ENCODE data around the gene POLR3H. TPM values are rescaled to one million over a fixed set of nuclear protein-coding genes. Genes with fewer than 3 reads are reported as not detected.

Gene POLR3H
- polyA plus RNA-seq, 1 donor from 2014 or later = 28.0 TPM

GRCh38 chr22:41568811-41569210 is 24.5 kb upstream of the POLR3H start:
- H3K9ac ChIP-seq (ENCODE audit: low read length) = peak overlapping the region; percentile 16
- peak; percentile 8 for TF ChIP-seq POLR2AphosphoS5 (IDR thresholded peaks at IDR 0.05)
- TF ChIP-seq EP300 (conservative IDR thresholded peaks at IDR 0.05; ENCODE audit: poor library complexity, severe bottlenecking) = no peak

GRCh38 chr22:41567512-41567768 is 23.2 kb upstream of the POLR3H start:
- TF ChIP-seq POLR2AphosphoS5 (IDR thresholded peaks at IDR 0.05) = no peak
- TF ChIP-seq EZH2 (IDR thresholded peaks at IDR 0.05; ENCODE audit: borderline replicate concordance, insufficient read depth, low read length, poor library complexity, severe bottlenecking) = no peak
- no peak for TF ChIP-seq REST (IDR thresholded peaks at IDR 0.05; ENCODE audit: borderline replicate concordance)
- TF ChIP-seq RAD21 (conservative IDR thresholded peaks at IDR 0.05) = no peak
- TF ChIP-seq TAF1 (IDR thresholded peaks at IDR 0.05; ENCODE audit: low read depth) = no peak
- TF ChIP-seq EP300 (conservative IDR thresholded peaks at IDR 0.05; ENCODE audit: poor library complexity, severe bottlenecking) = no peak
- no peak for TF ChIP-seq SMC3 (conservative IDR thresholded peaks at IDR 0.05; ENCODE audit: poor library complexity)
- TF ChIP-seq MXI1 (conservative IDR thresholded peaks at IDR 0.05; ENCODE audit: poor library complexity, severe bottlenecking) = no peak
- no peak for TF ChIP-seq CTCF (IDR thresholded peaks at IDR 0.05; ENCODE audit: poor library complexity, severe bottlenecking)
- no peaks in the 10 kb centered on the region for H3K36me3 ChIP-seq (ENCODE audit: insufficient read depth, low read length)

More at GRCh38 chr22:41568811-41569210, 24.5 kb upstream of the POLR3H start:
- H2AFZ ChIP-seq (ENCODE audit: low read depth, low read length) = no peak overlapping the region
- H3K27ac ChIP-seq (ENCODE audit: low read length) = no peak overlapping the region
- H3K79me2 ChIP-seq (replicated peaks; ENCODE audit: insufficient read depth, low read length) = no peaks in the 10 kb centered on the region
- H3K9me2 ChIP-seq (ENCODE audit: insufficient read depth, low read length) = no peaks in the 10 kb centered on the region
- no peaks in the 10 kb centered on the region for H3F3A ChIP-seq (ENCODE audit: insufficient read depth, low read length, poor library complexity, severe bottlenecking)
- H4K20me1 ChIP-seq (ENCODE audit: insufficient read depth) = no peaks in the 10 kb centered on the region
- H3K27me3 ChIP-seq (ENCODE audit: insufficient read depth, low read depth, low read length) = no peaks in the 10 kb centered on the region
- no peaks in the 10 kb centered on the region for H3K9me3 ChIP-seq (ENCODE audit: low read length)
- no peak overlapping the region for H3K4me2 ChIP-seq (ENCODE audit: low read length)
- no peak overlapping the region for H3K4me3 ChIP-seq (ENCODE audit: low read length)
- H3K36me3 ChIP-seq (ENCODE audit: insufficient read depth, low read length) = no peaks in the 10 kb centered on the region

More at GRCh38 chr22:41567512-41567768, 23.2 kb upstream of the POLR3H start:
- Histone ChIP-seq H3K9me2 (ENCODE audit: insufficient read depth, low read length) (no peaks in the 10 kb centered on the region), H3K9me3 (ENCODE audit: low read length) (no peaks in the 10 kb centered on the region), H3K4me3 (ENCODE audit: low read length) (no peak overlapping the region), H3K79me2 (replicated peaks; ENCODE audit: insufficient read depth, low read length) (no peaks in the 10 kb centered on the region), H2AFZ (ENCODE audit: low read depth, low read length) (no peak overlapping the region), H3K27ac (ENCODE audit: low read length) (no peak overlapping the region), H3K27me3 (ENCODE audit: insufficient read depth, low read depth, low read length) (no peaks in the 10 kb centered on the region), H3K4me2 (ENCODE audit: low read length) (no peak overlapping the region), H4K20me1 (ENCODE audit: insufficient read depth) (no peaks in the 10 kb centered on the region), H3F3A (ENCODE audit: insufficient read depth, low read length, poor library complexity, severe bottlenecking) (no peaks in the 10 kb centered on the region), H3K9ac (ENCODE audit: low read length) (no peak overlapping the region)

All from neural cell (in vitro differentiated cells).